Uterus (tissue), 4 donors: Measurements from ENCODE around the gene PDGFB. TPM values are rescaled to one million over a fixed set of nuclear protein-coding genes. Genes with fewer than 3 reads are reported as not detected.
A peak's percentile ranks its signal among the peaks of the same experiment; 100 is the strongest.

ENCODE experiments used
- DNase-seq, 2 donors: peaks; one replicate each; pipeline ENCODE4 v3.0.0-alpha.2; 2019 to 2020
- H3K27ac ChIP-seq, 2 donors: fragments of 200-600 bp; sonication (generic); 1 replicate in 1 of 2; 2 replicates in 1 of 2; pipeline ENCODE4 v1.5.1; 2016 to 2018
- H3K27me3 ChIP-seq, 2 donors: fragments of 200-600 bp; sonication (generic); one replicate each; pipeline ENCODE4 v1.5.1; 2018 to 2019; ENCODE audit warnings: control low read depth in 1 of 2
- H3K36me3 ChIP-seq, 2 donors: fragments of 200-600 bp; sonication (generic); one replicate each; pipeline ENCODE4 v1.5.1; 2019; ENCODE audit warnings: control low read depth in 1 of 2
- H3K4me1 ChIP-seq, 2 donors: fragments of 200-600 bp; sonication (generic); one replicate each; pipeline ENCODE4 v1.5.1; 2018 to 2019; ENCODE audit warnings: control low read depth in 1 of 2
- H3K4me3 ChIP-seq, 2 donors: fragments of 200-600 bp; sonication (generic); 1 replicate in 1 of 2; 2 replicates in 1 of 2; pipeline ENCODE4 v1.5.1; 2018 to 2019; ENCODE audit warnings: mild to moderate bottlenecking in 1 of 2
- H3K9me3 ChIP-seq, 2 donors: fragments of 200-600 bp; sonication (generic); one replicate each; pipeline ENCODE4 v1.5.1; 2019; ENCODE audit warnings: control low read depth in 1 of 2
- POLR2A ChIP-seq, 2 donors: fragments of 450-650 bp; IDR thresholded peaks; one replicate each; pipeline ENCODE4 v1.6.1; 2016; ENCODE audit warnings: antibody characterized with exemption in 2 of 2, mild to moderate bottlenecking in 1 of 2, moderate library complexity in 1 of 2
- intact Hi-C: fragments of 100-400 bp; cut with DNase I; formaldehyde crosslinking; loops from one replicate; pipeline ENCODE4 v1.15.1; 2023; ENCODE audit warnings: low total_unique reads
- total RNA-seq, 4 donors: library from RNA; depleted of rRNA in 3 of 4; stranded (reverse); fragments of >200 nt in 3 of 4; gene quantifications; one replicate each; pipeline versions ENCODE4 v1.1.0 to v1.2.4, GENCODE V29; 2014 to 2023
- TF ChIP-seq, protein P1 (sequence below), 4 experiments: fragments of 200-600 bp in 2 of 4; fragments of 450-650 bp in 2 of 4; sonication (generic) in 2 of 4; IDR thresholded peaks; one replicate each; pipeline ENCODE4 v1.5.1; 2016 to 2019; ENCODE audit warnings: antibody characterized with exemption in 4 of 4, mild to moderate bottlenecking in 2 of 4, moderate library complexity in 1 of 4
- donor health status: DM: yes; HTN: yes; CAD: no.

The PDGFB gene
- total RNA-seq, 4 donors from 2014 or later: 2.0 to 24.8 (median 5.6) TPM

DNA sequence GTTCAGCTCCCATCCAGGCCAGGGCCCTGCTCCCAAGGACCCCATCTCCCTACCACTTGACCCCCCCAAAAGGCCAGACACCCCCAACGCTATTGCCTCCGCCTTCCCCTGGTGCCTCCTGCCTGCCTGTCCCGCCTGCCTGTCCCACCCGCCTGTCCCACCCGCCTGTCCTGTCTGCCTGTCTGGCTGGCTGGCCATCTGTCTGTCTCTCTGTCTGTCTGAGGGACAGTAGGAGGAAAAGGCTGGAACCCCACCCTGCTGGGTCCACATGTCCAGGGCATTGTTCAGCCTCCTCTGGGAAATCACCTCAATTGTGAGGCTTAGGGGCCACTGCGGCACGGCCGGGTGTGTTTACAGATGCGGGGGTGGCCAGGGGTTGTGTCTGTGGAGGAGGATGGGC, 67.0 kb downstream of the PDGFB start:
- DNase-seq: peak in 1 of 2 donors; percentile 26
- H3K4me1 ChIP-seq: peaks cover 0 to 44% of the 10 kb centered on the region in 2 donors
- intact Hi-C loops: loop anchor here (10.0 kb wide), 1 partner anchor 337 kb away; no protein-coding TSS in a partner anchor
- no peaks in the 10 kb centered on the region for H3K9me3 ChIP-seq
- H3K27me3 ChIP-seq: no peaks in the 10 kb centered on the region
- no peak for TF ChIP-seq POLR2A (IDR thresholded peaks at IDR 0.05)
- H3K36me3 ChIP-seq: no peaks in the 10 kb centered on the region
- no peak overlapping the region for H3K4me3 ChIP-seq
- peak overlapping the region; percentile 81 to 88 for H3K27ac ChIP-seq

DNA sequence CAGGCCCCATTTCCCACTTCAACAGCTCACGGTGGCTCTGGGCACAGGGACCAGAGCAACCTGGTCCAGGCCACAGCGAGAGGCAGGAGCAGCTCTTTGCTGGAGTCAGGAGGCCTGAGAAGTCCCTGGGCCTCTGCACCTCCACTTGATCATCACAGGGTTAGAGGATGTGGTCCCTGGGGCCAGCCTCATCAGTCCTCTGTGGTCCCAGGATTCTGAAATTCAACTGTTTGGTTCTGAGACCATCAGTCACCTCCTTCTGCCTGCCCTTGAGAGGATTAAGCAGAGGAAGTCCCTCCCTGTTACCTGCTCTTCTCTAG, 67.4 kb downstream of the PDGFB start:
- Histone ChIP-seq H3K9me3 (no peaks in the 10 kb centered on the region), H3K4me3 (no peak overlapping the region), H3K4me1 (peaks cover 0 to 44% of the 10 kb centered on the region in 2 donors), H3K36me3 (no peaks in the 10 kb centered on the region), H3K27ac (peak overlapping the region; percentile 81 to 88), H3K27me3 (no peaks in the 10 kb centered on the region)
- TF ChIP-seq POLR2A (IDR thresholded peaks at IDR 0.05): no peak
- TF ChIP-seq, protein P1, sequence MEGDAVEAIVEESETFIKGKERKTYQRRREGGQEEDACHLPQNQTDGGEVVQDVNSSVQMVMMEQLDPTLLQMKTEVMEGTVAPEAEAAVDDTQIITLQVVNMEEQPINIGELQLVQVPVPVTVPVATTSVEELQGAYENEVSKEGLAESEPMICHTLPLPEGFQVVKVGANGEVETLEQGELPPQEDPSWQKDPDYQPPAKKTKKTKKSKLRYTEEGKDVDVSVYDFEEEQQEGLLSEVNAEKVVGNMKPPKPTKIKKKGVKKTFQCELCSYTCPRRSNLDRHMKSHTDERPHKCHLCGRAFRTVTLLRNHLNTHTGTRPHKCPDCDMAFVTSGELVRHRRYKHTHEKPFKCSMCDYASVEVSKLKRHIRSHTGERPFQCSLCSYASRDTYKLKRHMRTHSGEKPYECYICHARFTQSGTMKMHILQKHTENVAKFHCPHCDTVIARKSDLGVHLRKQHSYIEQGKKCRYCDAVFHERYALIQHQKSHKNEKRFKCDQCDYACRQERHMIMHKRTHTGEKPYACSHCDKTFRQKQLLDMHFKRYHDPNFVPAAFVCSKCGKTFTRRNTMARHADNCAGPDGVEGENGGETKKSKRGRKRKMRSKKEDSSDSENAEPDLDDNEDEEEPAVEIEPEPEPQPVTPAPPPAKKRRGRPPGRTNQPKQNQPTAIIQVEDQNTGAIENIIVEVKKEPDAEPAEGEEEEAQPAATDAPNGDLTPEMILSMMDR (IDR thresholded peaks at IDR 0.05): no peak
- intact Hi-C loops: loop anchor here (10.0 kb wide), 1 partner anchor 337 kb away; no protein-coding TSS in a partner anchor
- DNase-seq: no peak

DNA sequence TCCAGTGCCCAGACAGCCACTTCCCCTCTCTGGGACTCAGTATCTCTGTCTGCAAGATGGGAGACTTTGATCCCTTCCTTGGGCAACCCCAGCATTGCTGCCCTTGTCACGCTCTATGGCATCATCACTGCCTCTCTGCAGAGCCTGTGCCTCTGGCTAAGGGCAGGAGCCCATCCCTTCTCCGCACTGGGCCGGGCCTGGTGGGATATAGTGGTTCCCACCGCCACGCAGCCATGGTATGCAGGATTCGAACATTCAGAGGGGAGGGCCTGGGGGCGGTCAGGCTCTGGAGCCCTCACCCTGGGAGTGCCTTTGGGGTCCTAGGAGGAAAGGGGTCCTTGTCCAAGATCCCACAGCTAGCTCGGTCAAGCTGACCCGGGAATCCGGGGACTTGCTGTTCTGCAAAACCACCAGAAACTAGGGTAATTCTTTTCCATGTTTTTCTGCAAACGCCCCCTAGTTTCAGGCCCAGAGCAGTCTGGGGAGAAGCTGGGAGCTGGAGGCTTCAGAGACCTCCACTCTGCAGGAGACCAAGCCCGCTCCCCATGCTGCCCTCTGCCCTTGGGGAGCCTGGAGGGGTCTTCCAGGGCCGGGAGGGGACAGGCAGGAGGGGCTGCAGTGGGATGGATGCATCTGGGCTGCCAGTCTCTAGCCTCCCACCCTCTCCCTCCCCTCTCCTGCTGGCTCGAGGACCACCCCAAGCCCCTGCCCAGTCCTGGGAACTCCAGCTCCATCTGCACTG, 67.9 kb downstream of the PDGFB start:
- intact Hi-C loops: loop anchor here (10.0 kb wide), 1 partner anchor 338 kb away; no protein-coding TSS in a partner anchor
- H3K4me1 ChIP-seq: peaks cover 0 to 44% of the 10 kb centered on the region in 2 donors

DNA sequence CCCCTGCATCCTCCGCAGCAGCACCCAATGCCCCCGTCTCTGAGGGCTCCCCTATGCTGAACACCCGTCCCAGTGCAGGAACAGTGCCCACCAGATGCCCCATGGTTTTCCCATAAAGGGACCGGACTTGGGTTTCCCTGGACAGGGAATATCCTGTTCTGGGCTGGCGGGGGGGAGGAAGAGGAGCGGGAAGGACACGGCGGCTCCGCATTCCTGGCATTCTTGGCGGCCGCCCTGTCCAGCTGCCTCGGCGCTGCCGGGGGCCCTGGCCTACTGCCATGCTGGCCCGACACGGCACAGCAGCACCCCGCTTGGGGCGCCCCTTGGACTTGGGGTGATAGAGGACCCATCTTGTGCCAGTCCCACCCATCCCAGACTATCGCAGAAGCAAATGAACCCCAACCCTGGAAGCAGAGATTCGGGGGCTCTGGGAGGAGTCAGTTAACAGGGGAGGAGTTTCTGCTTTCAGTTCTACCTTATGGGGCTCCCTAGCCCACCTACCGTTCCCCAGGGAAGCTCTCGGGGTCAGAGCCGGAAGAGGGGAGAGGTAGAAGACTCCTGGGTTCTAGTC, 68.6 kb downstream of the PDGFB start:
- Histone ChIP-seq H3K4me3 (no peak overlapping the region), H3K27ac (peak overlapping the region; percentile 81 to 88), H3K36me3 (no peaks in the 10 kb centered on the region), H3K4me1 (peaks cover 0 to 44% of the 10 kb centered on the region in 2 donors), H3K9me3 (no peaks in the 10 kb centered on the region), H3K27me3 (no peaks in the 10 kb centered on the region)
- peak; percentile 72 to 78 for DNase-seq
- intact Hi-C loops: loop anchor here (10.0 kb wide), 1 partner anchor 339 kb away; no protein-coding TSS in a partner anchor
- no peak for TF ChIP-seq POLR2A (IDR thresholded peaks at IDR 0.05)
- TF ChIP-seq, protein P1 (IDR thresholded peaks at IDR 0.05): no peak

More for the DNA sequence above, 67.9 kb downstream of the PDGFB start:
- Histone ChIP-seq H3K9me3 (no peaks in the 10 kb centered on the region), H3K4me3 (no peak overlapping the region), H3K27ac (peak overlapping the region; percentile 81 to 88), H3K27me3 (no peaks in the 10 kb centered on the region), H3K36me3 (no peaks in the 10 kb centered on the region)
- no peak for TF ChIP-seq POLR2A (IDR thresholded peaks at IDR 0.05)
- TF ChIP-seq, protein P1 (IDR thresholded peaks at IDR 0.05): no peak
- peak in 1 of 2 donors; percentile 36 for DNase-seq

DNA sequence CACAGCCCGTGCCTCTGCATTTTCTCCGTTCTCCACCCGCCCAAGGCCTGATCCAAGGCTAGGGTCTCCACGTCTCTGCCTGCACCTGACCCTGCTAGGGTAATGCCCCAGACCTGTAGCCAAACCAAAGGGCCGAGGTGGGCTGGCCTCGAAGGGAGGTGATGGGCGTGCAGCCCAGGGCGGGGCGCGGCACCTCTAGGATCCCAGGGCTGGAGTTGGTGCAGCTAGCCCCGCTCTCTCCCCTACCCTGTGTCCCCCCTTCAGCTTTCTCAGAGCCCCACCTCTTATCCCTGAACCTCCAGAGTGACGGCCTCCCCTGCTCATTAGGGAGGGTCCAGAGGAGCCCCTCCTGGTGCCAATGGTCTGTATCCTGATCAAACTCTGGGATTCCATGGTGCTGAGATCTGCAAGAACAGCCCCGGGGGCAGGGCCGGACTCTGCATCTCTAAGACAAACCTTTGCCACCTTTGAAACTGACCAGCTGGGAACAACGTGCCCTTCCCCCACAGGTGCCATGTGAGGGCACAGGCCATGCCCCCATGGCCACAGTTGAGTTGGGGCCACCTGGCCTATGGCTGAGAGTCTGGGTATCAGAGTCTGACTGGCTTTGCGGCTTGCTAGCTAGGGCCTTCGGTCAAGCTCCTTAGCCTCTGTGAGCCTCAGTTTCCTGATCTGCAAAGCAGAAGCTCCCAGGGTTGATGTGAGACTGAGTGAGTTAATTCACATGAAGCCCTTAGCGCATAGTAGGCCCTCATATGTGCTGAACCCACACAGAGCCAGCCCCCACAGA, 69.2 kb downstream of the PDGFB start:
- no peaks in the 10 kb centered on the region for H3K9me3 ChIP-seq
- DNase-seq: peak in 1 of 2 donors; percentile 25
- H3K4me3 ChIP-seq: no peak overlapping the region
- H3K36me3 ChIP-seq: no peaks in the 10 kb centered on the region
- TF ChIP-seq, protein P1 (IDR thresholded peaks at IDR 0.05): no peak
- no peak for TF ChIP-seq POLR2A (IDR thresholded peaks at IDR 0.05)
- intact Hi-C loops: loop anchor here (10.0 kb wide), 1 partner anchor 339 kb away; no protein-coding TSS in a partner anchor
- peaks cover 0 to 48% of the 10 kb centered on the region in 2 donors for H3K4me1 ChIP-seq
- no peaks in the 10 kb centered on the region for H3K27me3 ChIP-seq
- H3K27ac ChIP-seq: peak overlapping the region; percentile 81 to 88
